GM18907 (cell line): ENCODE data around the gene LILRB2.
"Not testable (repeated sequence)": the region's sequence is repeated elsewhere in the genome, so short reads cannot be mapped to it uniquely, and the experiment has no call there.

Experiments used
- ATAC-seq: cut with Tn5 transposase; IDR thresholded peaks from one replicate; pipeline ENCODE4 v1.9.1; 2021; ENCODE audit warnings: mild to moderate bottlenecking, moderate library complexity; ENCODE audit not compliant: unreplicated experiment

The LILRB2 gene

GRCh38 chr19:54245936-54246335 is 35.0 kb downstream of the LILRB2 start:
- ATAC-seq, result no peak

GRCh38 chr19:54243809-54244208 is 37.1 kb downstream of the LILRB2 start:
- ATAC-seq, result not testable (repeated sequence)

GRCh38 chr19:54242646-54243045 is 38.3 kb downstream of the LILRB2 start, which contains the start of gene LILRA6:
LILRA6 (minus strand) TSS chr19:54242790.
- not testable (repeated sequence) for ATAC-seq

- not testable (repeated sequence) for ATAC-seq
These were observed 38.7 kb downstream of the LILRB2 start for GRCh38 chr19:54242234-54242633.

- ATAC-seq, result not testable (repeated sequence)
These were observed 40.3 kb downstream of the LILRB2 start for GRCh38 chr19:54240372-54241336.

GRCh38 chr19:54239491-54240371 is 41.2 kb downstream of the LILRB2 start:
- ATAC-seq, result not testable (repeated sequence)

GRCh38 chr19:54233941-54234340 is 47.0 kb downstream of the LILRB2 start:
- ATAC-seq, result no peak

- ATAC-seq, result no peak
These were observed 49.6 kb downstream of the LILRB2 start for GRCh38 chr19:54231077-54231931.

- no peak for ATAC-seq
These were observed 50.9 kb downstream of the LILRB2 start for GRCh38 chr19:54230031-54230430.

GRCh38 chr19:54229146-54229545 is 51.8 kb downstream of the LILRB2 start:
- no peak for ATAC-seq

GRCh38 chr19:54224619-54225018 is 56.3 kb downstream of the LILRB2 start:
- ATAC-seq, result not testable (repeated sequence)

GRCh38 chr19:54223937-54224281 is 57.0 kb downstream of the LILRB2 start:
- ATAC-seq, result not testable (repeated sequence)
